IMR-90 (cell line): ENCODE data around the gene TMEM130.

Source experiments
- BHLHE40 ChIP-seq: fragments of 150-350 bp; IDR thresholded peaks from 2 replicates; pipeline ENCODE4 v1.6.1; 2016; ENCODE audit warnings: mild to moderate bottlenecking, low read depth, low read length
- CEBPB ChIP-seq: IDR thresholded peaks from 2 replicates; pipeline ENCODE4 v1.6.1; 2012; ENCODE audit warnings: low read depth, low read length, improper control_type of control experiment
- FOS ChIP-seq: fragments of 150-350 bp; IDR thresholded peaks from 2 replicates; pipeline ENCODE4 v1.6.1; 2016; ENCODE audit warnings: low read depth, low read length
- MAFK ChIP-seq: IDR thresholded peaks from 2 replicates; pipeline ENCODE4 v1.6.1; 2012; ENCODE audit warnings: low read depth, low read length, improper control_type of control experiment
- MAZ ChIP-seq: IDR thresholded peaks from 2 replicates; pipeline ENCODE4 v1.6.1; 2012; ENCODE audit warnings: low read depth, mild to moderate bottlenecking, low read length, improper control_type of control experiment, moderate library complexity, borderline replicate concordance
- MXI1 ChIP-seq: IDR thresholded peaks from 2 replicates; pipeline ENCODE4 v1.6.1; 2012; ENCODE audit warnings: low read depth, mild to moderate bottlenecking, low read length, moderate library complexity, borderline replicate concordance
- POLR2A ChIP-seq: IDR thresholded peaks from 2 replicates; pipeline ENCODE4 v1.6.1; 2012; ENCODE audit warnings: mild to moderate bottlenecking, low read depth, low read length
- RAD21 ChIP-seq: IDR thresholded peaks from 2 replicates; pipeline ENCODE4 v1.6.1; 2012; ENCODE audit warnings: low read length, improper control_type of control experiment
- RCOR1 ChIP-seq: IDR thresholded peaks from 2 replicates; pipeline ENCODE4 v1.6.1; 2012; ENCODE audit warnings: mild to moderate bottlenecking, low read length, improper control_type of control experiment; ENCODE audit not compliant: insufficient replicate concordance
- RFX5 ChIP-seq: IDR thresholded peaks from 2 replicates; pipeline ENCODE4 v1.8.0; 2012; ENCODE audit warnings: low read depth, mild to moderate bottlenecking, low read length, moderate library complexity
- SMC3 ChIP-seq: fragments of 150-350 bp; IDR thresholded peaks from 2 replicates; pipeline ENCODE4 v1.6.1; 2016; ENCODE audit warnings: low read depth, mild to moderate bottlenecking, antibody characterized with exemption, low read length, moderate library complexity
- TF ChIP-seq, protein P1 (sequence below): conservative IDR thresholded peaks from 2 replicates; pipeline ENCODE4 v1.5.1; 2012; ENCODE audit warnings: mild to moderate bottlenecking, low read depth, low read length, improper control_type of control experiment
- TF ChIP-seq, protein P2 (sequence below): fragments of 150-350 bp; IDR thresholded peaks from 2 replicates; pipeline ENCODE4 v1.6.1; 2017; ENCODE audit warnings: mild to moderate bottlenecking, antibody characterized with exemption, low read length, low read depth
- TF ChIP-seq, protein P3 (sequence below): fragments of 150-350 bp; IDR thresholded peaks from 2 replicates; pipeline ENCODE4 v1.6.1; 2016; ENCODE audit warnings: low read depth, mild to moderate bottlenecking, low read length, moderate library complexity, borderline replicate concordance

DNA sequence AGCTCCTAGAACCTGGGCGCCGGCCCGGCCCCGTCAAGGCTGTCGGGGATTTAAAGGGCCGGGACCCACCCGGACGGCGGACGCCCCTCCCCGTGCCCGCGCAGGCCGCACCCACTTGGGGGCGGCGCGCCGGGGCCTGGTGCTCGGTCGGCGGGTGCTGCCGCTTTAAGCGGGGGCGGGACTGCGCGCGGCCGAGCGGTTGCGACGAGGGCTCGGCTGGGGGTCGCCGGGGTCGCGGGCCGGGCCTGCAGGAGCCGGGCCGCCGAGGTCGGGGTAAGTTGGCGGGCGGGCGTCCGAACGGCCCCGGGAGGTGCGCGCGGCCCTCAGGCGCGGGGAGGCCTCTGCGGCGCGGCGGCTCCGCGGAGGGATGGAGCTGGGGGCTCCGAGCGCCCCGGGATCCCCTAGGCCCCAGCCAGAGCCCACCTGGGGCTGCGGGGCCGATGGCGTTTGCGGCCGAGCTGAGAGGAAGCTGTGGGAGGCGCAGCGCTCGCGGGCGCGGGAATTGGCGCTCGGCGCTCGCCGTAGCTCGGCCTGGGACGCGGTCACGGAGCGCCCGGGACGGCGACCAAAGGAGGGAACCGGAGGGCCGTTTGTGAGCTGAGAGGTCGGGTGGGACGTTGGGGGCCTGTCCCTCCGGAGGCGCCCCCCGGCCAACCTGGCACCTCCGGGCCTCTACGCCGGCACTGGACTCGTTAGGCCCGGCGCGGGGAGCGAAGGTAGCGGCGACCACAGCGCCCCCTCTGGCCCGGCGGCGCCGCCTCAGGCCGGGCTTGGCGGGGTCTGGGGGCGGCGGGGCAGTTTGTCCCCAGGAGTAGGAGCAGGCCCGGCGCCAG is 8.8 kb upstream of the TMEM130 start, which contains the start of gene TRRAP:
- TF ChIP-seq, protein P1, sequence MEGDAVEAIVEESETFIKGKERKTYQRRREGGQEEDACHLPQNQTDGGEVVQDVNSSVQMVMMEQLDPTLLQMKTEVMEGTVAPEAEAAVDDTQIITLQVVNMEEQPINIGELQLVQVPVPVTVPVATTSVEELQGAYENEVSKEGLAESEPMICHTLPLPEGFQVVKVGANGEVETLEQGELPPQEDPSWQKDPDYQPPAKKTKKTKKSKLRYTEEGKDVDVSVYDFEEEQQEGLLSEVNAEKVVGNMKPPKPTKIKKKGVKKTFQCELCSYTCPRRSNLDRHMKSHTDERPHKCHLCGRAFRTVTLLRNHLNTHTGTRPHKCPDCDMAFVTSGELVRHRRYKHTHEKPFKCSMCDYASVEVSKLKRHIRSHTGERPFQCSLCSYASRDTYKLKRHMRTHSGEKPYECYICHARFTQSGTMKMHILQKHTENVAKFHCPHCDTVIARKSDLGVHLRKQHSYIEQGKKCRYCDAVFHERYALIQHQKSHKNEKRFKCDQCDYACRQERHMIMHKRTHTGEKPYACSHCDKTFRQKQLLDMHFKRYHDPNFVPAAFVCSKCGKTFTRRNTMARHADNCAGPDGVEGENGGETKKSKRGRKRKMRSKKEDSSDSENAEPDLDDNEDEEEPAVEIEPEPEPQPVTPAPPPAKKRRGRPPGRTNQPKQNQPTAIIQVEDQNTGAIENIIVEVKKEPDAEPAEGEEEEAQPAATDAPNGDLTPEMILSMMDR: peak; percentile 73
- TF ChIP-seq POLR2A (peak; percentile 55), RFX5 (no peak), BHLHE40 (no peak), MXI1 (no peak), MAZ (peak; percentile 58; the same call in 1 of the 2 replicates), SMC3 (no peak), MAFK (no peak), CEBPB (no peak), RAD21 (peak; percentile 29; the same call in 1 of the 2 replicates), RCOR1 (no peak), FOS (no peak)
- TF ChIP-seq, protein P2, sequence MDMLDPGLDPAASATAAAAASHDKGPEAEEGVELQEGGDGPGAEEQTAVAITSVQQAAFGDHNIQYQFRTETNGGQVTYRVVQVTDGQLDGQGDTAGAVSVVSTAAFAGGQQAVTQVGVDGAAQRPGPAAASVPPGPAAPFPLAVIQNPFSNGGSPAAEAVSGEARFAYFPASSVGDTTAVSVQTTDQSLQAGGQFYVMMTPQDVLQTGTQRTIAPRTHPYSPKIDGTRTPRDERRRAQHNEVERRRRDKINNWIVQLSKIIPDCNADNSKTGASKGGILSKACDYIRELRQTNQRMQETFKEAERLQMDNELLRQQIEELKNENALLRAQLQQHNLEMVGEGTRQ: no peak
- TF ChIP-seq, protein P3, sequence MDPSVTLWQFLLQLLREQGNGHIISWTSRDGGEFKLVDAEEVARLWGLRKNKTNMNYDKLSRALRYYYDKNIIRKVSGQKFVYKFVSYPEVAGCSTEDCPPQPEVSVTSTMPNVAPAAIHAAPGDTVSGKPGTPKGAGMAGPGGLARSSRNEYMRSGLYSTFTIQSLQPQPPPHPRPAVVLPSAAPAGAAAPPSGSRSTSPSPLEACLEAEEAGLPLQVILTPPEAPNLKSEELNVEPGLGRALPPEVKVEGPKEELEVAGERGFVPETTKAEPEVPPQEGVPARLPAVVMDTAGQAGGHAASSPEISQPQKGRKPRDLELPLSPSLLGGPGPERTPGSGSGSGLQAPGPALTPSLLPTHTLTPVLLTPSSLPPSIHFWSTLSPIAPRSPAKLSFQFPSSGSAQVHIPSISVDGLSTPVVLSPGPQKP: no peak
